Uterus (tissue), 4 donors: Measurements from ENCODE around the gene KIRREL3. TPM values are rescaled to one million over a fixed set of nuclear protein-coding genes. Genes with fewer than 3 reads are reported as not detected.

ENCODE experiments used
- DNase-seq, 2 donors: peaks; one replicate each; pipeline ENCODE4 v3.0.0-alpha.2; 2019 to 2020
- H3K27ac ChIP-seq, 2 donors: fragments of 200-600 bp; sonication (generic); 1 replicate in 1 of 2; 2 replicates in 1 of 2; pipeline ENCODE4 v1.5.1; 2016 to 2018
- H3K27me3 ChIP-seq, 2 donors: fragments of 200-600 bp; sonication (generic); one replicate each; pipeline ENCODE4 v1.5.1; 2018 to 2019; ENCODE audit warnings: control low read depth in 1 of 2
- H3K36me3 ChIP-seq, 2 donors: fragments of 200-600 bp; sonication (generic); one replicate each; pipeline ENCODE4 v1.5.1; 2019; ENCODE audit warnings: control low read depth in 1 of 2
- H3K4me1 ChIP-seq, 2 donors: fragments of 200-600 bp; sonication (generic); one replicate each; pipeline ENCODE4 v1.5.1; 2018 to 2019; ENCODE audit warnings: control low read depth in 1 of 2
- H3K4me3 ChIP-seq, 2 donors: fragments of 200-600 bp; sonication (generic); 1 replicate in 1 of 2; 2 replicates in 1 of 2; pipeline ENCODE4 v1.5.1; 2018 to 2019; ENCODE audit warnings: mild to moderate bottlenecking in 1 of 2
- H3K9me3 ChIP-seq, 2 donors: fragments of 200-600 bp; sonication (generic); one replicate each; pipeline ENCODE4 v1.5.1; 2019; ENCODE audit warnings: control low read depth in 1 of 2
- POLR2A ChIP-seq, 2 donors: fragments of 450-650 bp; IDR thresholded peaks; one replicate each; pipeline ENCODE4 v1.6.1; 2016; ENCODE audit warnings: antibody characterized with exemption in 2 of 2, mild to moderate bottlenecking in 1 of 2, moderate library complexity in 1 of 2
- intact Hi-C: fragments of 100-400 bp; cut with DNase I; formaldehyde crosslinking; loops from one replicate; pipeline ENCODE4 v1.15.1; 2023; ENCODE audit warnings: low total_unique reads
- total RNA-seq, 4 donors: library from RNA; depleted of rRNA in 3 of 4; stranded (reverse); fragments of >200 nt in 3 of 4; gene quantifications; one replicate each; pipeline versions ENCODE4 v1.1.0 to v1.2.4, GENCODE V29; 2014 to 2023
- TF ChIP-seq, protein P1 (sequence below), 4 experiments: fragments of 200-600 bp in 2 of 4; fragments of 450-650 bp in 2 of 4; sonication (generic) in 2 of 4; IDR thresholded peaks; one replicate each; pipeline ENCODE4 v1.5.1; 2016 to 2019; ENCODE audit warnings: antibody characterized with exemption in 4 of 4, mild to moderate bottlenecking in 2 of 4, moderate library complexity in 1 of 4
- donor health status: DM: yes; HTN: yes; CAD: no.

KIRREL3 gene
- total RNA-seq, 4 donors from 2014 or later: 10.0 TPM; not detected in 3

DNA sequence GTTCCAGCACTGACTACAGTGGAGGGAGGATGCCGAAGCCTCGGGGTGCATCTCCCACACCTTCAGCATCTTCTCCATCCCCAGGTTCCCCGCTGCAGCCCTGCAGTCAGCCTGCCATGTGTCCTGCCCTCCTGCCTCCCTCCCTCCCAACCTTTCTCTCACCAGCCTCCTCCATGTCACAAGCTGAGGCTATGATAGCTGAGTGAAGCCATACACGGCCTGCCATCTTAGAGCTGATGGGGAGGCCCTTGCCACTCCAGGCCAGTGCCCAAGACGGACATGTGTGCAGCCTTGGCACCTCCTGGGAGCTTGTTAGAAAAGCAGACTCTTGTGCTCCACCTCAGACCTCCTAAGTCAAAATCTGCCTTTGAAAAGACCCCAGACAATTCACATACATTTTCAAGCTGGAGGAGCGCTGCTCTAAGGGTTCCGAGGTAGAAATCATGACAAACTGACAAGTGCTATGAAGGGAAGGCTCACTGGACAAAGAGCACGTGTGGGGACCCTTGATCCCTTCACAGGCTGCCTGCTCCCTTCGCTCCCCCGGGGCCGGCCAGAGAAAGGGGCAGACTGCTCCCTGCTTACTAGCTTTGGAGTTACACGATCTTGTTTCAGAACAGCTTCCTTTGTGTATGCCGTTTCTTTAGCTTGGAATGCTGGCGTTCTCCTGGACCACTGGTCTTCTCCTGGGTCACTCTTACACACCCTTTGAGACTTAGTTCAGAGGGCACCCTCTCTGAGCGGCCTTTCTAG lies 521.2 kb downstream of the KIRREL3 start:
- TF ChIP-seq, protein P1, sequence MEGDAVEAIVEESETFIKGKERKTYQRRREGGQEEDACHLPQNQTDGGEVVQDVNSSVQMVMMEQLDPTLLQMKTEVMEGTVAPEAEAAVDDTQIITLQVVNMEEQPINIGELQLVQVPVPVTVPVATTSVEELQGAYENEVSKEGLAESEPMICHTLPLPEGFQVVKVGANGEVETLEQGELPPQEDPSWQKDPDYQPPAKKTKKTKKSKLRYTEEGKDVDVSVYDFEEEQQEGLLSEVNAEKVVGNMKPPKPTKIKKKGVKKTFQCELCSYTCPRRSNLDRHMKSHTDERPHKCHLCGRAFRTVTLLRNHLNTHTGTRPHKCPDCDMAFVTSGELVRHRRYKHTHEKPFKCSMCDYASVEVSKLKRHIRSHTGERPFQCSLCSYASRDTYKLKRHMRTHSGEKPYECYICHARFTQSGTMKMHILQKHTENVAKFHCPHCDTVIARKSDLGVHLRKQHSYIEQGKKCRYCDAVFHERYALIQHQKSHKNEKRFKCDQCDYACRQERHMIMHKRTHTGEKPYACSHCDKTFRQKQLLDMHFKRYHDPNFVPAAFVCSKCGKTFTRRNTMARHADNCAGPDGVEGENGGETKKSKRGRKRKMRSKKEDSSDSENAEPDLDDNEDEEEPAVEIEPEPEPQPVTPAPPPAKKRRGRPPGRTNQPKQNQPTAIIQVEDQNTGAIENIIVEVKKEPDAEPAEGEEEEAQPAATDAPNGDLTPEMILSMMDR (IDR thresholded peaks at IDR 0.05): no peak
- TF ChIP-seq POLR2A (IDR thresholded peaks at IDR 0.05): no peak
- Histone ChIP-seq H3K27me3 (no peaks in the 10 kb centered on the region), H3K9me3 (no peaks in the 10 kb centered on the region), H3K4me3 (no peak overlapping the region), H3K27ac (no peak overlapping the region), H3K4me1 (no peaks in the 10 kb centered on the region), H3K36me3 (no peaks in the 10 kb centered on the region)
- intact Hi-C loops: no loop called here
- no peak for DNase-seq

DNA sequence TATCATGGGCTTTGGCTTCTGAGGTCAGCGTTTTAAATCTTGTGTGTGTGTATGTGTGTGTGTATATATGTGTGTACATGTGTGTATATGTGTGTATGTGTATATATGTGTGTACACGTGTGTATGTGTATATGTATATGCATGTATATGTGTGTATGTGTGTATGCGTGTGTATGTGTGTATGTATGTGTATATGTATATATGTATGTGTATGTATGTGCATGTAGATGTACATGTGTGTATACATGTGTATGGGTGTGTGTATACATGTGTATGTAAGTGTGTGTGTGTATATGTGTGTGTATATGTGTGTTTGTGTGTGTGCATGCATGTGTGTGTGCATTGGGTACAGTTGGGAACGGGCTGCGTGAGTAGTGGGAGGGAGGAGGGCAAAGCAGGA lies 522.1 kb downstream of the KIRREL3 start:
- Histone ChIP-seq H3K4me3 (no peak overlapping the region), H3K27me3 (no peaks in the 10 kb centered on the region), H3K9me3 (no peaks in the 10 kb centered on the region), H3K4me1 (no peaks in the 10 kb centered on the region), H3K27ac (no peak overlapping the region), H3K36me3 (no peaks in the 10 kb centered on the region)
- no peak for DNase-seq
- TF ChIP-seq, protein P1 (IDR thresholded peaks at IDR 0.05): no peak
- intact Hi-C loops: no loop called here

DNA sequence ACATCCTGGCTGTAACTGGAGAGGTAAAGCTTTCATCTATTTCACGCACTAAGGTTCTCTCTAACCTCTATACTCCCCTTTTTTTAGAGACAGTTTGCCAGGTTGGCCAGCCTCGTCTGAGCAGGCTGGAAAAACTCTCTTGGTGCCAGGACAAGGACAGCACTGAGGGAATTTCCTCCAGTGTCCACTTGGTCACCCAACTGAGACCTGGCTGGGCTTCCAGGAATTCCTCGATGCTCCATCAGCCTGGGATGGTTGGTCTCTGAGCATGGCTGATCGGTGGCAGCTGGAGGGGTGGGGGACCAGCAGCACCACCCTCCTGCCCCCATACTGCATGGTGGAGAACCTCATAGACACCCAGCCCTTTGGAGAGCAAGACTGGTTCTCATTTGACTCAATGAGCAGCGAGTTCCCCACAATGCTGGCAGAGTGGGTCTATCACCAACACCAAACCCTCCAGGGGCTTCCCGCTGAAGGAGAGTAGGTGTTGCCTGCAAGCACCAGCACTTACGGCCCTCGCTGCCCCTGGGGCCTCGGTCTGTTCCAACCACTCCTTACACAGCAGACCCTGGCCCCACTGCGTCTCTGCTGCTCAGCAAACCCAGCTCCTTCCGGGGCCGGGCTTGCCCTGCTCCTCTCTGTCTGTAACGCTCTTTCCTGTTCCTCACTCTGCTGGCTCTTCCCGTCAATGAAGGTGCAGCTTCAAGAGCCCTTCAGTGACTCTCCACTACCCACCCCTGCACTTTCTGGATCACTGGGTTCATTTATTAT lies 522.9 kb downstream of the KIRREL3 start:
- H3K36me3 ChIP-seq: no peaks in the 10 kb centered on the region
- H3K27me3 ChIP-seq: no peaks in the 10 kb centered on the region
- no peak for DNase-seq
- H3K9me3 ChIP-seq: no peaks in the 10 kb centered on the region
- H3K4me3 ChIP-seq: no peak overlapping the region
- H3K27ac ChIP-seq: no peak overlapping the region
- TF ChIP-seq, protein P1 (IDR thresholded peaks at IDR 0.05): no peak
- TF ChIP-seq POLR2A (IDR thresholded peaks at IDR 0.05): no peak
- intact Hi-C loops: no loop called here
- no peaks in the 10 kb centered on the region for H3K4me1 ChIP-seq

DNA sequence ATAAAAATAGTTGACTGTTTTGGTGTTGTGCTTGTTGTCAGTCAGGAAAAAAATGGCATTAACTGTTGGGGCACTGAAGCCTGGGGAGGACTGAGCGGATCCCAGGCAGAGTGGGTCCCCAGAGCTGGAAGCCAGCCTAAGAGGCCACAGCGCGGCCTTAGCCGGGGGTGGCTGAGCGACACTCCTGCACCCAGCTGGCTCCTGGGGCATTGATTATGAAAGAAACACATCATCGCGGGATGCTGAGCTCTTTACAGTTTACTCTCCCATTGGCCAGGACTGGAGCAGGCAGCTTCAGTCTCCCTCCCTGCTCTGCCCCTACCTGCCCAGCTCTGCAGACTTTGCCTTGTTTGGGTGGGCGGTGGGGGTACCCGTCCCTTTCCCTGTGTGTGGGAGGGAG lies 523.6 kb downstream of the KIRREL3 start:
- no peak for DNase-seq
- Histone ChIP-seq H3K4me1 (no peaks in the 10 kb centered on the region), H3K36me3 (no peaks in the 10 kb centered on the region), H3K27ac (no peak overlapping the region), H3K27me3 (no peaks in the 10 kb centered on the region), H3K4me3 (no peak overlapping the region), H3K9me3 (no peaks in the 10 kb centered on the region)
- no peak for TF ChIP-seq POLR2A (IDR thresholded peaks at IDR 0.05)
- TF ChIP-seq, protein P1 (IDR thresholded peaks at IDR 0.05): no peak
- intact Hi-C loops: no loop called here

DNA sequence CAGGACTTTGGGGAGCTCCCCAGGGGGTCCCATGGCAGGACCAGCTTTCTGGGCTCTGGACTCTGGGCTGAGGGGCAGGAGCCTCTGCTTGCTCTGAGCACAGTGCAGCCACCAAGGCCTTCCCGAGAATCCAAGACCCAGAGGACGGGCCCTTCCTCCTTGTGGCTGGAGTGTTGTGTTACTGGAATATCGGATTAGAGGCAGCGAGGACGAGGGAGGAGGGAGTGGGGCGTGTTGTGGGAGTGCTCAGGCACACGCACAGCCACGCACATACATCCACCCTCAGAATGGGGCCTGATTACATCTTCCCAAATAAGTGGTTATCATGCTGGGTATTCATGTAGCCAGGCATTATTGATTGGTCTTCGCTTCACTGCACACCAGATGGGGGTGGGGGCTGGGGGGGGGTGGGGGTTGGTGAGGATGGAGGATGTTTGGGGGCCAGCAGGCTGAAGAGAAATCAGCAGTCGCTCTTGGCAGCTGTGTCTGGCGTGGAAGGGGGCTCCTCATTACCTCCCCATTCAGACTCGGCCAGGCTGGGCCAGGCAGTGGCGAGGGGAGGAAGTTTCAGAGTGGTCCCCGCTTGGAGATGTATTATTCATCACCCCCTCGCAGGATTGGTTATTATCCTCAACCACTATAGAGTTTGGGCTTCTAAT lies 524.2 kb downstream of the KIRREL3 start:
- no peaks in the 10 kb centered on the region for H3K27me3 ChIP-seq
- intact Hi-C loops: no loop called here
- no peak for TF ChIP-seq POLR2A (IDR thresholded peaks at IDR 0.05)
- TF ChIP-seq, protein P1 (IDR thresholded peaks at IDR 0.05): no peak
- no peaks in the 10 kb centered on the region for H3K36me3 ChIP-seq
- no peak overlapping the region for H3K27ac ChIP-seq
- no peak for DNase-seq
- no peak overlapping the region for H3K4me3 ChIP-seq
- no peaks in the 10 kb centered on the region for H3K4me1 ChIP-seq
- H3K9me3 ChIP-seq: no peaks in the 10 kb centered on the region
